SHP77 treated with DMSO at 0.1 percent for 48 hours (cell line): Measurements from ENCODE around the gene GLI3.

Experiments used
- DNase-seq: peaks from one replicate; lab custom pipeline; 2025; lab: John Stamatoyannopoulos, UW

GLI3 gene

DNA sequence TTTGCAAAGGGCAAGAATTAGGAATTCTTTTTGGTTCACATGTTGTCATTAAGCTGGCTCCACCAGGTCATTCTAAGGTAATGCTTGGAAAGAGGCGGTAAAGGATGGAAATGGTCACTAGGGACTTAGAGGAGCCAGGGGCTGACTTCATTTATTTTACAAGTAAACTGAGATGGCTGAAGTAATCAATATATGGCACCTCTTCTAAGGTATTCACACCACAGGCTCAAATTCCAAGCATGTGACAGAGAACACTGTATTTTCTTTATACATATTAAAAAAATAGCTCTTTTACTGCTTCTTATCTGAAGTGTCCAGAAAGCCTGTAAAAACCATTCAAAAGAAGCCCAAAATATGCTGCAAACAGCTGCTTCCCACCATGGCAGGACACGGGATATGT lies 239.0 kb downstream of the GLI3 start:
- DNase-seq, result no peak

DNA sequence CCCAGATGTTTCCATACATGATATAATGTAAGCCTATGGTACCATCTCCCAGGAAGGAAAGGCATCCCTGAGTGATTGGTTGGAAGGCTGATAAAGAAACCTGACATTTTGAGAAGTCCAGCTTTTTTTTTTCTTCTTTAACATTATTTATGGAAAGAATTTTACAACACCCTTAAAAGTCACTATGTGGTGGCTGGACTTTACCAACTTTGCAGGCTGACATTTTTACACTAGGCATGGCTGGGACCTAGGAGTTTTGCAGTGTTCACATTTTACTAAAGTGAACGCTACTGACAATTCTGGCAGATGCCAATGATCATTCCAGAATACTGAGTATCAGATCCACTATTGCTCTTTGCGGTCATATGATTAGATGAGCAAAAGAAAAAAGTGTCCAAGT lies 239.9 kb downstream of the GLI3 start:
- DNase-seq, result no peak

- DNase-seq, result no peak
Measured at GRCh38 chr7:41996381-41997035, 240.5 kb downstream of the GLI3 start.

DNA sequence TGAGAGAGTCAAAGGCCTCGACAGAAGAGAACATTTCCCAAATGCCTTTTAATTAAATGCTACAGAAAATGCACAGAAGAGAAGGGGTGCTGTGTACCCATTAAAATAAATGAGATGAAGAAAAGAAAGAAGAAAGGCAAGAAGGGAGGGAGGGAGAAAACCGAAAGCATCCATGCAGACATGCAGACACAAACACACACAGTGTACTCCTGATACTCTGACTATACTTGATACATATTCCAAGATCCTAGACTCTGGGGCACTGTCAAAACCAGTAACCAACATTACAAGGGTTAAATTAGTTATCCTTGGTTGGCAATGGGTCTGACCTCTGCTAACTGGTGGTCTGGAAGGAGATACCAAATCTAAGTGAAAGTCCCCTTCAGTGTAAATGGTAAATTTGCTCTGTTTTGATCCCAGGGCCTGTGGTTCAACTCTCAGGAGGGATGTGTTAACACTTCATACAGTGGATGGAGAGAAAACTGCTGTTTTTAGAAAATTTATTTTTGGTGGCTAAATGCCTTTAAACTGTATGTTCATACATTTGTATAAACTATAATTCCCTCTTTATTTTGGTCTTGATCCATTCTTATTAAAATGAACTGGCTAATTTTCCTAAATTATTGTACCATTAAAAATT lies 241.3 kb downstream of the GLI3 start:
- no peak for DNase-seq

DNA sequence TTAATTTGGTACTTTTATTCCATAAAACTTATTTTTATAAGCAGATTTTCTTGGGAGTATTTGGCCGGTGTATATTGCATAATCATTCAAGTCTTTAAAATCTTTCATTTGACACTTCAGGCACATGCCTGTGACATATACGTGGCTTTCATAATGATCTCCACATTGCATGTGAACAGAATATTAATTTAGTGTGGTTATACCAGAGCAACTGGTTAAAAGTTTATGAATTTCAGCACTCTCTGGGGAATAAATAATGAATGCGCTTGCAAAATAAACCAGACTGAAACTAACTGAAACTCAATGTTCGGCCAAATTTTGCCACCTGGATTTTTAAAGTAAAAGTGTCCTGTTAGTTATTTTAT lies 242.3 kb downstream of the GLI3 start:
- no peak for DNase-seq

DNA sequence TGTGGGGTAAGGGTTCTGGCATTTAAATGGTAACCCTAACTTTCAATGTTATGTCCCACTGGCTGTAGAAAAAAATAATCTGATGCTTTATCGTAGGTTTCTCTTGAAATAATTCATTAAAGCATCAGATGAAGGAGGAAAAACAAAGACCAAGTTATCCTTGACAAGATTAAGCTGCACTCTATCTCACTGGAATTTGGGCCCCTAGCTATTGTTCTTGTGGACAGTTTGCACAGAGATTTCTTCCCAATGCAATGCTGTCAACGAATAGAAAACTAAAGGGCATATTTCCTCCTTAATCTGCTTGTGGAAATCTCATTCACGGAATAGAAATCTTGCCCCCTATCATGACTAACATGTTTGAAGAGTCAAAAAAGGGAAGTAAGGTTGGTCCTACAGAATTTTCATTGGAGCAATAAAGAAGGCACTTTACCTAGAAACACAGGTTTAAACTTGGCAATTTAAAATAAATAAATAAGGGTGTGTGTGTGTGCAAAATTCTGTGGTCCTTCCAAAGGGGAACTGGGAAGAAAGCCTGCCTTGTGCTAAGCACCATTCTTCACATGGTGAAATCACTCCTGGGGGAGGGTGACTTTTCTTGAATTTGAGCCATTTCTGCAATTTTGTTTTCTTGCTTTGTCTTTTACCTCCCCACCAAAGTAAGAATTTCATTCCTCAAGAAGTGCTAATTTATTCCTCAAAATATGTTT lies 242.8 kb downstream of the GLI3 start:
- DNase-seq, result no peak

- no peak for DNase-seq
Measured at GRCh38 chr7:41992881-41993867, 243.8 kb downstream of the GLI3 start.

DNA sequence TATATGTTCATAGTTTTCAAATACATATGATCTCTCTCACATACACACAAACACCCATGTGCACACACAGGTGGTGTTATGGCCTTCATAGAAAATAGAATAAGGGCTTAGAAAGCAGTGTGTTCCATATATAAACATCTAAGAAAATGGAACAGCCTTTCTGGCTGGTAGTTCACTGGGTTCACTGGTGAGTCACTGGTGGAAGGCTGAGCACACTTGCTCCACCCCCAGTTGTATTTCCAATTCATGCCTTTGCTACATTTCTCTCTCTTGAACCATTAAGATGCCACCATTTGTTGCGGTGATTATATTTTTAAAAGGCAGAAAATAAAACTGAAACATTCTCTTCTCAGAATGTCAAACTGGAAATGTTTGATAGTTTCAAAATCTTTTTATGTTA lies 252.1 kb downstream of the GLI3 start:
- no peak for DNase-seq

DNA sequence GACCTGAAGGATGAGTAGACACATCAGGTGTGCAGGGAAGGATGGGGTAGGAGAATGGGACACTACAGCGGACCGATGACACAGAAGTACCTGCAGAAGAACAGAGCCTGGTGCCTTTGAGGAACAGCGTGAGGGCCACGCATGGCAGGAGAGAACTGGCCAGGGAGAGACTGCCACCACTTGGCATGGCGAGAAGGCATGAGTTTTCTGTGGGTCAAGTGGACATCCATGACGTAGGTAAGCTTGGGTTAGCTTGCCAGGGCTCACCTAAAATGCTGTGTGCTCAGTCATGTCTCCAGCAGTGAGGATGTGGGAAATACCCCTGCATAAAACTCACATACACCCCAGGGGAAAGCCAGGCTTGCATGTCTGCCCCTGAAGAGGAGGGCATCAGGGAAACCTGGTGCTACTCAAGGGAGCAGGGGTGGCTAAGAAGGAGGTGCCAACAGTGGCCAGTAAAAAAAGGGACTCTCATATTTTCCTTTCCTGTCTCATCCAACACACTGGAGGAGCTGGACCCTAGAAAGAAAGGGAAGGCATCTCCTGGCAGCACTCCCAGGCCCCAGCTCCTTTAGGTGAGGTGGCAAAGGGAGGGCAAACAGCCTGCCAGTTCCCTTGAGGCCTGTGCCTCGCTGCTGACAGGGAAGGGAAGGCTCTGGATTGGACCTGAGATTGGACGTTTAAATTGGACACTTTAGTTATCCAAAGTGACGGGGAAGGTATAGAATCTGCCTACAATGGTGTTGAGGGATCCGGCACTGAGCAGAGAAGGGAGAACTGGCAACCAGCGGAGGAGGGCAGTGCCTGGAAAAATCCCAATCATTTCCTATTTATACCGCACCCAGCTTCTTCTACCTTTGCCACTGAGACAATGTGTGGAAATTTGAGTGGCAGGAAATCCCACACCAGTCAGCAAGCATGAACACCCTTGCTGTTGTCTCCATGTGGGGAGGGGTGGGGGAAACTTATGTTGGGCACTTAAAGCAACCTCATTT lies 255.7 kb downstream of the GLI3 start:
- DNase-seq, result no peak

DNA sequence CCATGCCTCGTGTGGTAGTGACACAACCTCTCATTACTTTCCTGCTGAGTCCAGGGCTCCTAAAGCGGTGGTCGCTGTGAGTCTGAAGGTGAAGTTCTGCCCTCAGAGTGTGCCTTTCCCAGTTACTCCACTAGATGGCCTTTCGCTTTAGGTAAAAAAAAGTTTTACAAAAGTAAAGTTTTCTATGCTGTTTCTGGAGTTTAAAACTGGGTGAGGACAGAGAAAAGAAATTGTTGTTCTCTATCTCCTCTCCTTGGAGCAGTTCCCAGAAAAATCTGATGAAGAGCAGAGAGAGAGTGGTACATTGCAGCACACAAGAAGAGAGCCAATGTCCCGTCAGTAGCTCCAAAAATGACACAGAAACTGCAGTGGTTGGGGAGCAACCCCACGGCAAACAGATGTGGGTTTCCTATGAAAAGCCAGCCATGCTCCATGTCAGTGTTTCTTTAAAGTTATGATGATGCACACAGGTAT lies 257.1 kb downstream of the GLI3 start:
- no peak for DNase-seq

DNA sequence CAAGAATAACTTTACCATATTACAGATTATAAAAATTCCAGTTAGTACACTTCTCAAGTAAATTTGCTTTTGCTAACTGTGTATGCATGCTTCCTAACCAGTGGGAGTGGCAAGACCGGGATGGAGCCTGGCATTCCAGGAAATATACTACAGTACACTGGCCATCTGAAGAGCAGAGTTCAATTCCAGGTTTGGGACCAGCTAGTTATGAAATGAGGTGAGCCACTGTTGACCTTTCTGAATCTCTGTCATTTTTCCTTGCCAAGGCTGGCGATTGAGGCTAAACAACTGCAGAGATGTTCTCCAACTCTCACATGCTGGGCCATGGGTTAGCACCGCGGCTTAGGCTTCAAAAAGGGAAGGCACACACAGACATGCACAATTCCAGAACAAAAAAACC lies 258.2 kb downstream of the GLI3 start:
- no peak for DNase-seq

DNA sequence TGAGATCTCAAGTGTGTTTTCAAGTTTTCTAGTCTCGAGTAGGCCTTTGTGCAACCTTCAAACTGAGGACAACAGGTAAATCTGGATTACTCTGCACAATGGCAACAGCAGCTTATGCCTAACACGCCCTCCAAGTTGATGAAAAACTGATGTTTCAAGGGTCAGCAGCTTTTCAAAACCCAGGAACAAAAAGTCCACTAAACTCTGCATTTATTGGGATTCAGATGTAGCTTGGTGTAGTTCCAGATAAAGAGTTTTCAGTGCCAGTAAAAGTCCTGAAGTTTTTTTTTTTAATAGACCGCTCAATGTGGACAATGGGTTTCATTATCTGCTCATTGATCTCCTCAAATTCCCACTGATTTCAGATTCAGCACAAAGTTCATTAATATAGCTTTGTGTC lies 259.3 kb downstream of the GLI3 start:
- no peak for DNase-seq

DNA sequence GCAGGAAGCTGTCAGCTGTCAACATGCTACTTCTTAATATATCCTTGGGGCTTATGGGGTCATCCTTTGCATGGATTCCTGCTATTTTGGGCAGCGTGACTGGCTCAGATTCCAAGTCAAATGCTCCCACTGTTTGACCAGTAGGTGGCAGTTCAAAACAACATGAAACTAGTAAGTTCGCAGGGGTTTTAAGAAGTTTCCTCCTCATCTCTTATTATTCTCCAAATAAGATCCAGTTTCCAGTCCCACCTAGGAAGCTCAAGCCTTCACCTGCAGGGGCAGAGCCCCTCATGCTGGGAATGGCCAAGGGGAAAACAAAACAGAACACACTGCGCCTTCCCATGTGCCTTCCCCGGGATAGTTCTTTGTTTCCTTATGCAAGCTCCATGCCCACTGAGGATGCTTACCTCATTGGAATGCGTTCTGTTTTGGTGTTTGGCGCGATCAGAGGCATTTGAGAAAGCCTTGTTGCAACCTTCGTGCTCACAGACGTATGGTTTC lies 259.8 kb downstream of the GLI3 start:
- peak; percentile 30 for DNase-seq

- DNase-seq, result no peak
Measured at GRCh38 chr7:41976411-41976810, 260.6 kb downstream of the GLI3 start.

DNA sequence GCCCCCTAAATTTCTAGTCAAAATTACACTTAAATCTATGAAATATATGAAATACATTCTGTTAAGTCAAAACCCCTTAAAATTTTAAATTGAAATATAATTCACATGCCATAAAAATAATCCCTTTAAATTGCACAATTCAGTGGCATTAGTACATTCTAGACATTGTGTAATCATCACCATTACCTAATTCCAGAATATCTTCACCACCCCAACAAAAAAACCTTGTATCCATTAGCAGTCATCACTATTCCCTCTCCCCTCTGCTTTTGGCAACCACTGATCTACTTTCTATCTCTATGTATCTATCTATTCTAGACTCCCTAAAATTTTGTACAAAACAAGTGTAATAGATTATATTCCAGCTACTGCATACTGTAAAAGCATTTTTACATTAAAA lies 261.2 kb downstream of the GLI3 start:
- no peak for DNase-seq

DNA sequence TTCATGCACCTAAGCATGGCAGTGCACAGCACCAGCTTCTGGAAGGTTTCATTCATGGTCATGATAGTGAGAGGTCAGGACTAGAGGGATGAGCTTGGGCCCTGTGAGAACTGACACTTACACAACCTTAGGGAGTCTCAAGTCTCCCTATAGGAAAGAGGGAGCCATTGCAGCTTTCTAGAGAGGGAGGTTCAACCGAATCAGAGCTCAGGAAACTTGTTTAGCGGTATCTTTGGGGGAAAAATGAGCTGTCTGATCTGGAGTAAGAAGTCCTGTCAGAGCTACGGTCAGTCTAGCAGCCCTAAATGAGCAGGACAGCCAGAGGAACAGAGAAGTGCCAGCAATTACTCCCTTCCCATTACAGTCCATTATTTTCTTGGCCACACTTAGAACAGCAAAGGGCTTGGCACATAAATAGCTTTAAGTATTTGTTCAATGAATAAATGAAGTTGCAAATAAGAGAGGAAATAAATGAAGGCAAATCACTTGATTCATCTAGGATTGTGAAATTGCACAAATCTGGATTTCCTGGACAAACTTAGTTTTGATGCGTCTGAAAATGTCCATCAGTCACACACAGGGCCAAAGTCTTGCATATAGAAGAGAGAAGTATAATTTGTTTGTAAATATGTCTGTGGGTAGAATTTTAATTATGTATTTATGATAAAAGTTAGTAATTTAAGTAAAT lies 262.0 kb downstream of the GLI3 start:
- DNase-seq, result no peak

- no peak for DNase-seq
Measured at GRCh38 chr7:41973202-41973730, 263.7 kb downstream of the GLI3 start.

- DNase-seq, result no peak
Measured at GRCh38 chr7:41972776-41973175, 264.2 kb downstream of the GLI3 start.

DNA sequence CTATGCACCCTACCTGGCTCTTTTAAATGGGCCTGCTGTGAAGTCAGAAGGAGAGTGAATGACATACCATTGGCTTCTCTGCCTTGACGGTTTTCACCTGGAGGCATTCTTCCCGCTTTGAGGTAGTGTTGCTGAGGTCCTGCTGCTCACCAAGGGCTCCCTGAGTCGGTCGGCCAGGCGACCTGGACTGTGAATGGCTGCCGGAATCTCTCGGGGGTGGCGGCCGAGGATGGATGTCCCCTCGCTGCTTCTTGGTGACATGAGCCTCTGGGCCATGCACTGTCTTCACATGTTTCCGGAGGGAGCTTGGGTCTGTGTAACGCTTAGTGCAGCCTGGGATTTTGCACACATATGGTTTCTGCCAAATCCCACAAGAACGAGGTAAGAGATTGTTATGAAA lies 264.7 kb downstream of the GLI3 start:
- no peak for DNase-seq

DNA sequence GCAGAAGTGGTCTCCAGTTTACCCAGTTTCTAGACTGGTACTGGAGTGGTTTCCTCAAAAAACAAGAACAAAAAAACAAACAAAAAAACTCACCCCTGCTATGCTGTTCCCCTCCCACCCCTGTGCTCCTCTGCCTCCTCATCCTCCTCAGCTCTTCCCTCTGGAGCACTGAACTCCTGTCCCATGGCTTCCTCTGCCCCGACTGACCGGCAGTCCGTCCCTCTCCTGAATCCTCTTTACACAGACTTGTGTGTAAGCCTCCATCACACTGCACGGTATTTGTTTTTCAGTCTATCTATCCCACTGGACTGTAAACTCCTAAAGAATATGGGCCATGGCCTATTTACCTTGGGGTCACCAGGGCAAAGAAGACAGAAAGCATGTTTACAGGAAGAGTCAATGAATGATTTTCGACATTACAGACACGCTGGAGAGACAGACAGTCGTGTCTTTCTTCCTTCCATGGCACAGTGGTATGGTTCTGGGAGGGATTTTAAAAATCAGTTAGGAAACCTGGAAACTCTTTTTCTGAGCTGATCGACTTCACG lies 265.3 kb downstream of the GLI3 start:
- DNase-seq, result no peak
